ENCODE data around the gene ZNF396.

Gene ZNF396

DNA sequence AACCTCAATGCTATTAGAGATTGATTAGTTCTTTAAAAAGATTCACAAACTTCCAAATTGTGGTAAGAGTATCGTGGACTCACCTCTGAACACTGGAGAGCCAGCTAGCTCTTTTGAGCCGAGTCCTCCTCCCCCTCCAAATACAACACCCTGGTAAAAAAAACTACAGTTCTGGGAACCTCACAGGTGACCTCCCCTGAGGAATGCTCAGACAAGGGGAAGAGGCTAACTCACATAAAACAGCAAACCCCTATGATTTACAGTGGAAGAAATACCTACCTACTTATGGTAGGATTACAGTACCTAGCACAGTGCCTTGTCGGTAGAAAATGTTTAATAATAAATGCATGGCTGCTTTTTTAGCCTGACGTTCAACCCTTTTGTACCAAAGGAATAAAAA is 41.3 kb downstream of the ZNF396 start:
- DNase-seq (ENCODE audit: low read depth) = no peak

- DNase-seq (ENCODE audit: low read depth) = no peak
Observed at GRCh38 chr18:35334821-35335220, 42.3 kb downstream of the ZNF396 start.

DNA sequence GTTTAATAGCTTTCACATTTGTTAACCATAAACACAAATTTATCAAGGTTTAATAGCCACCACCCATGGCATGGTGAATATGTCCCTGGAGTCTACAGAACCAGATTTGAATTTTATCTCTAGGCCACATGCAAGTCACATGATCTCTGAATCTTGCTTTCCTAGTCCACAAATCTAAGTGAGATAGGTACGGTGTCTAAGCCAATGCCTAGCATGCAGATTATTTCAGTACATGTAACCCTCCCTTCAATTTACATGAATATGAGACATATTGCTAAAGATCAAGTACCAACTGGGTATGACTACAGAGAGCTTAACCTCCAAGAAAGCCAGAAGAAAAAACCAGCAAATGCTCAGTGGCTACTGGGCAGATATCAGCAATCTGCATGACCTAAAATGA is 42.9 kb downstream of the ZNF396 start:
- no peak for DNase-seq (ENCODE audit: low read depth)

- no peak for DNase-seq (ENCODE audit: low read depth)
Observed at GRCh38 chr18:35331367-35332087, 45.6 kb downstream of the ZNF396 start.

GRCh38 chr18:35328868-35329267 is 48.3 kb downstream of the ZNF396 start:
- DNase-seq (ENCODE audit: low read depth) = no peak

- no peak for DNase-seq (ENCODE audit: low read depth)
Observed at GRCh38 chr18:35326695-35327387, 50.3 kb downstream of the ZNF396 start.

DNA sequence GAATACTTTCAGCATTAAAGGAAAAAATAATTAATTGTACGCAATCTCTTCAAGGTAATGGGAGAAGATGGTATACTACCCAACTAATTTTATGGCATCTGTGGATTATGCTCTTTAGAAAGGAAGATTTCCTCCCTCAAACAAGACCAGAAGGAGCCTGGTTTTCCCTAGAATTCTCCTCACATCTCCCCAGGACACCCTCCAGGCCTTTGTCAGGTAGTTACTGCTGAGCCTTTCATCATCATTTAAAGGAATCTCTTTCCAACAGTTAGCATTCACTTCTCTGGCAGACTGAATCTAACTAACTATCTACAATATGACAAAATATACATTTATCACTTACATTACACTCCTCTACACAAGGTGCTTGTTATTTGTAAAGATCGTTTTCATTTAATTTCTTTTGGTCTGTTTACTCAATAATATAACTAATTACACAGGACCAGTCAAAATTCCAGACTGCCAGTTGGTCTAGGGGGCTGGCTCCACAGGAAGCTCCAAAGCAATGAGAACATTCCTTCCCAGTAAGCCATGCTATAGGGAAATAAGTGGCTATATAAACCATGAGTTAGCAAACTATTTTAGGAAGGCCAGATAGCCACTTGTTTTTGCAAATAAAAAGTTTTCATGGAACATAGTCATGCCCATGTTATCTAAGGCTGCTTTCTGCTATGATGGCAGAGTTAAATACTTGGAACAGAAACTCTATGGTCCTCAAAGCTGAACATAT is 52.0 kb downstream of the ZNF396 start:
- no peak for DNase-seq (ENCODE audit: low read depth)

GRCh38 chr18:35322486-35323458 is 54.4 kb downstream of the ZNF396 start:
- no peak for DNase-seq (ENCODE audit: low read depth)
